ENCODE data around the gene C1QTNF6. TPM values are rescaled to one million over a fixed set of nuclear protein-coding genes. Genes with fewer than 3 reads are reported as not detected.

The C1QTNF6 gene
- total and polyA plus RNA-seq, 8 donors: 1.2 to 10.9 (median 3.0) TPM

DNA sequence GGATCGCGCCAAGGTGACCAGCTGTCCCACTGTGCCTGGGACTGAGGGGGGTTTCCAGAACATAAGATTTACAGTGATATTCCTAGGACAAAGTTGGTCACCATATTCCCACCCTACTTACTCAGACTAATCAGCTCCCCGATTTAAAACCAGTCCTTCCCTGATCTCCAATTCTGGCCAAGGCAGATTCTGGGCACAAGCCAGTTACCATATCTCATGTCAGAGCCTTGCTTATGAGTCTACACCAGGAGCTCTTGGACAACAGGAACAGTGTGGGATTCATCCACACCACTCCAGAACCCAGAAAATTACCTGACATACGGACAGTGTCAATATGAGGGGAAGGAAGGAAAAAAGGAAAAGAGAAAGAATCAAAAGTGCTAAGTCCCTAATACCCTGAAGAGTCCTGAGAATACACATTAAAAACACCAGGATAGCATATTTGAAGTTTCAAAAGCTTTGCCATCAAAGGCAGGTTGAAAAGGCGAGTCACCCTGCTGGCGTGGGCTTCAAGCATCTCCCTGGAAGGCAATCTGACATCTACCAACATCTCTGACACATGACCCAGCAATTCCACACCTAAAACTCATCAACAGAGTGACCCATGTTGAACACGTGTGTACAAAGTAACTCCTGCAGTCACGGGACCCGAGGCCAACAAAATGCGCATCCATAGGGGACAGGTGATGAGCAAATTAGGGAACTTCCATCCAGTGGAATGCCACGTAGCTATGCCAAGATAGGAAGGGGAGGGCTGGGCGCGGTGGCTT lies 30.3 kb downstream of the C1QTNF6 start:
- intact Hi-C loops (cut with DNase I): no loop called here
- WGBS, 2 donors: 63 to 70% methylated on average over 13 of the region's 13 CpGs
- H3K4me1 ChIP-seq: no peaks in the 10 kb centered on the region
- ATAC-seq (no peak), DNase-seq (peak in 1 of 6 donors; percentile 20), FAIRE-seq (no peak)
- H3K27me3 ChIP-seq: no peaks in the 10 kb centered on the region
- H3K27ac ChIP-seq: no peak overlapping the region
- no peak overlapping the region for H3K4me3 ChIP-seq
- no peaks in the 10 kb centered on the region for H3K9me3 ChIP-seq
- no peaks in the 10 kb centered on the region for H3K36me3 ChIP-seq
- TF ChIP-seq, protein P1, sequence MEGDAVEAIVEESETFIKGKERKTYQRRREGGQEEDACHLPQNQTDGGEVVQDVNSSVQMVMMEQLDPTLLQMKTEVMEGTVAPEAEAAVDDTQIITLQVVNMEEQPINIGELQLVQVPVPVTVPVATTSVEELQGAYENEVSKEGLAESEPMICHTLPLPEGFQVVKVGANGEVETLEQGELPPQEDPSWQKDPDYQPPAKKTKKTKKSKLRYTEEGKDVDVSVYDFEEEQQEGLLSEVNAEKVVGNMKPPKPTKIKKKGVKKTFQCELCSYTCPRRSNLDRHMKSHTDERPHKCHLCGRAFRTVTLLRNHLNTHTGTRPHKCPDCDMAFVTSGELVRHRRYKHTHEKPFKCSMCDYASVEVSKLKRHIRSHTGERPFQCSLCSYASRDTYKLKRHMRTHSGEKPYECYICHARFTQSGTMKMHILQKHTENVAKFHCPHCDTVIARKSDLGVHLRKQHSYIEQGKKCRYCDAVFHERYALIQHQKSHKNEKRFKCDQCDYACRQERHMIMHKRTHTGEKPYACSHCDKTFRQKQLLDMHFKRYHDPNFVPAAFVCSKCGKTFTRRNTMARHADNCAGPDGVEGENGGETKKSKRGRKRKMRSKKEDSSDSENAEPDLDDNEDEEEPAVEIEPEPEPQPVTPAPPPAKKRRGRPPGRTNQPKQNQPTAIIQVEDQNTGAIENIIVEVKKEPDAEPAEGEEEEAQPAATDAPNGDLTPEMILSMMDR (IDR thresholded peaks at IDR 0.05): no peak

DNA sequence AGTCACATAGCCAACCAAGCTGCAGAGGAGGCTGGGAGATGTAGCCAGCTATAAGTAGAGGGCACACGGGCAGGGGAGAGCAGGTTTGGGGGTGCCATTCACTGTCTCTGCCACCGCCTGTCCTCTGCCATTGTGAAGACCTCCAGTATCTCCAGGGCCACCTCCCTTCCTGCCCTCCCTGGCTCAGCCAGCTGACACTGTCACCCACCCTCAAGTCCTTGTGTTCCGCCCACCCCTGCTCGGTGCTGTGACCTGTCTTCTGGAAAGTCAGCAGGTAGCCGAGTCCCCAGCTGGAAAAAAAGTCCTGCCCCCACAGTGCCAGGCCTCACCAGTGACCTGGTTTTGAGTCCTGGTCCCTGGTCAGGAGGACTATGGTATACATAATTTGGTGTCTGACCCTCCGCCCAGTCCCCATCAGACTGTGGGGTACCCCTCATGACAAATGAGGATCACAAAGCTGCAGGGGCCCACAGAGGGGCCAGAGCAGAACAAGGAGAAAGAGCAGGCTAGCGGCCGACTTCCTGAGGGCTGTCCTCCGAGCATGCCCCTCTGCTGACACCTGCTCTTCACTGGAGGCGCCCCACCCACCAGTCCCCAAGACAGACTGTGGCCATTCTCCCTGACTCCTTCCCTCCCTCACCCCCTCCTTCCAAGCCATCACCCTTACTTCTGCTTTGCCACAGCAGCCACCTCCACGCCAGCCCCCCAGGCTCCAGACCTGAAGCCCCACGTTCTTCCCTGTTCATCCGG lies 31.2 kb downstream of the C1QTNF6 start:
- H3K27me3 ChIP-seq: no peaks in the 10 kb centered on the region
- 73 to 82% methylated on average over 13 of the region's 13 CpGs for WGBS, 2 donors
- intact Hi-C loops (cut with DNase I): no loop called here
- no peak overlapping the region for H3K4me3 ChIP-seq
- no peaks in the 10 kb centered on the region for H3K36me3 ChIP-seq
- no peaks in the 10 kb centered on the region for H3K9me3 ChIP-seq
- no peak for FAIRE-seq
- H3K27ac ChIP-seq: no peak overlapping the region
- ATAC-seq: no peak
- DNase-seq: peak in 1 of 6 donors; percentile 25
- no peaks in the 10 kb centered on the region for H3K4me1 ChIP-seq
- TF ChIP-seq, protein P1 (IDR thresholded peaks at IDR 0.05): no peak

DNA sequence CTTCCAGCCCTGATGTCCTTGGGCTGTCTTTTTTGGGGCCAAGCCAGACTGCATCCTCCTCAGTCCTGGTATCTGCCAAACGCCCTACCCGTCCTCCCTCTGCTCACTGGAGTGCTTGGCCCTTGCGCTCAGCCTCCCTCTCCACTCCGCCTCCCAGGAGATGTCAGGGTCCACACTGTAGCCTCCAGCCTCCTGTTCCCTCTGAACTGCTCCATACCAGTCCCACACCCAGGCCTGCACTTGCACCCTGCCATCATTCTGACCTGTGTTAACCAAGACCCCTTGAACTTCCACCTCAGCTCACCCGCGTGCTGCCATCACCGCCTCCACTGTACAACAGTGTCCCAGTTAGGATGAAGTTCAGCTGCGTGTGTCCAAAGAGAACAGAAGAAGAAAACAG lies 32.1 kb downstream of the C1QTNF6 start:
- H3K27me3 ChIP-seq: no peaks in the 10 kb centered on the region
- ATAC-seq: no peak
- no peak overlapping the region for H3K4me3 ChIP-seq
- intact Hi-C loops (cut with DNase I): no loop called here
- no peak for FAIRE-seq
- H3K9me3 ChIP-seq: no peaks in the 10 kb centered on the region
- TF ChIP-seq, protein P1 (IDR thresholded peaks at IDR 0.05): no peak
- H3K4me1 ChIP-seq: no peaks in the 10 kb centered on the region
- no peak overlapping the region for H3K27ac ChIP-seq
- DNase-seq: peak in 1 of 6 donors; percentile 22
- 84 to 88% methylated on average over 8 of the region's 8 CpGs for WGBS, 2 donors
- H3K36me3 ChIP-seq: no peaks in the 10 kb centered on the region

DNA sequence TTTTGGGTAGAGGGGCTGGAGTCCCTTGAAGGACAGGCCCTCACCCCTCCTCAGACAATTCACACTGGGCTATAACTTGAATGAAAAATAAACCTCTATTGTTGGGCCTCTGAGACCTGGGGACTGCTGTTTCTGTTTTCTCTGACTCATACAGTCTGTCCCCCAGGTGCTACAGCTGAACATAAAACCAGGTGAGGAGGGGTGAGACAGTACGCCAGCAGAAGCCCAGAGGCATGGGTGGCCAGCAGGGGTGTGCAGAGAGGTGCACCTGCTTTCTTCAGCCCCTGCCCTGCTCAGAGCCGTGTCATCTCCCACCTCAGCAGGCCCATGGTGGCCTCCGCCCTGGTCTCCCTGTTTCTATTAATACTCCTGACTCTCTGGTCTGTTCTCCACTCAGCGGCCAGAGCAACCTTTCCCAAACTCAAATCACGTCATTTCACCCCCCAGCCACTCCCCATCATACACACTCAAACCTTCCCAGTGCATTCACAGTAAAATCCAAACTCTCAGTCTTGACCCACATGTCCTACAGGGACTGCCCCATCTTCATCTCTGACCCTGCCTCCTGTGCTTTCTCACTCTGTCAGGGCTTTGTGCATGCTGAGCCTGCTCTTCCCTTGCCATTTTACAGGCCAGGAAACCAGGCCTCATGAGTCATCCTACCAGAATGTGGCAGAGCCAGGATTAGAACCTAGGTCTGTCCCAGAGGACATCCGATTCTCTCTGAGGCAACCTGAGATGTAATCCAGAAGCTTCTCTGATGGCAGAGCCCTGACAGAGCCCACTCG lies 32.9 kb downstream of the C1QTNF6 start:
- H3K4me3 ChIP-seq: no peak overlapping the region
- H3K36me3 ChIP-seq: no peaks in the 10 kb centered on the region
- H3K27me3 ChIP-seq: no peaks in the 10 kb centered on the region
- intact Hi-C loops (cut with DNase I): no loop called here
- no peak for ATAC-seq
- TF ChIP-seq, protein P1 (IDR thresholded peaks at IDR 0.05): no peak
- H3K9me3 ChIP-seq: no peaks in the 10 kb centered on the region
- 78% methylated on average over 7 of the region's 7 CpGs for WGBS, 2 donors
- no peak for FAIRE-seq
- H3K4me1 ChIP-seq: no peaks in the 10 kb centered on the region
- no peak overlapping the region for H3K27ac ChIP-seq
- peak in 1 of 6 donors; percentile 19 for DNase-seq

Data from pancreas (tissue), 10 donors.